SK-N-SH (cell line): Measurements from ENCODE around the gene ATXN7. TPM values are rescaled to one million over a fixed set of nuclear protein-coding genes. Genes with fewer than 3 reads are reported as not detected.

Experiments
- CTCF ChIA-PET: fragments of 300-600, 350-600 bp; formaldehyde crosslinking; extraction: SDS; loops from one replicate; lab custom pipeline; 2021; lab: Yijun Ruan, JAX
- POLR2A ChIA-PET: fragments of 350-600 bp; sonication (Branson Sonifier 250); formaldehyde crosslinking; extraction: SDS; loops from one replicate; lab custom pipeline; 2020; ENCODE audit warnings: antibody characterized with exemption, inconsistent platforms; lab: Yijun Ruan, JAX
- DNase-seq: peaks from one replicate; pipeline ENCODE4 v3.0.0; 2012
- H2AFZ ChIP-seq: fragments of 200-600 bp; sonication (generic); 2 replicates; pipeline ENCODE4 v1.8.1; 2016; ENCODE audit warnings: antibody characterized with exemption, mild to moderate bottlenecking, low read depth
- H3F3A ChIP-seq: fragments of 200-600 bp; sonication (generic); replicated peaks from 2 replicates; pipeline ENCODE3; 2016; ENCODE audit warnings: antibody characterized with exemption, mild to moderate bottlenecking; ENCODE audit not compliant: insufficient read depth
- H3K27ac ChIP-seq, 2 experiments: fragments of 200-500 bp in 1 of 2; fragments of 200-600 bp in 1 of 2; sonication (Bioruptor generic) in 1 of 2; sonication (generic), shearing (Covaris generic) in 1 of 2; 2 replicates each; pipeline versions ENCODE4 v1.5.1 to v1.6.1; 2014 to 2016; ENCODE audit warnings: low read depth in 2 of 2, inconsistent platforms in 1 of 2, low read length in 1 of 2, mild to moderate bottlenecking in 1 of 2, mixed read lengths in 1 of 2
- H3K27me3 ChIP-seq: fragments of 200-600 bp; sonication (generic), shearing (Covaris generic); 2 replicates; pipeline ENCODE4 v1.6.1; 2016; ENCODE audit warnings: mixed run types; ENCODE audit not compliant: insufficient read depth
- H3K36me3 ChIP-seq, 2 experiments: fragments of 200-500 bp in 1 of 2; fragments of 200-600 bp in 1 of 2; sonication (Bioruptor generic) in 1 of 2; sonication (generic) in 1 of 2; replicated peaks in 1 of 2; 2 replicates each; pipeline versions ENCODE3 to v1.5.1; 2014 to 2016; ENCODE audit warnings: low read length in 1 of 2, mild to moderate bottlenecking in 1 of 2; ENCODE audit not compliant: insufficient read depth in 2 of 2, control insufficient read depth in 1 of 2
- H3K4me1 ChIP-seq, 2 experiments: fragments of 200-500 bp in 1 of 2; fragments of 200-600 bp in 1 of 2; sonication (Bioruptor generic) in 1 of 2; sonication (generic), shearing (Covaris generic) in 1 of 2; 2 replicates each; pipeline versions ENCODE4 v1.5.1 to v1.6.1; 2014 to 2016; ENCODE audit warnings: low read depth in 1 of 2, low read length in 1 of 2, mixed run types in 1 of 2; ENCODE audit not compliant: insufficient read depth in 2 of 2, control insufficient read depth in 1 of 2
- H3K4me2 ChIP-seq: fragments of 200-600 bp; sonication (generic), shearing (Covaris generic); 2 replicates; pipeline ENCODE4 v1.6.1; 2017; ENCODE audit warnings: mixed run types
- H3K4me3 ChIP-seq, 2 experiments: fragments of 200-500 bp in 1 of 2; fragments of 200-600 bp in 1 of 2; sonication (Bioruptor generic) in 1 of 2; sonication (generic), shearing (Covaris generic) in 1 of 2; 2 replicates each; pipeline versions ENCODE4 v1.5.1 to v1.8.1; 2014 to 2016; ENCODE audit warnings: low read depth in 2 of 2, inconsistent platforms in 1 of 2, low read length in 1 of 2, mild to moderate bottlenecking in 1 of 2, mixed read lengths in 1 of 2, moderate library complexity in 1 of 2
- H3K79me2 ChIP-seq: fragments of 200-600 bp; sonication (generic); 2 replicates; pipeline ENCODE4 v1.8.1; 2017; ENCODE audit warnings: mild to moderate bottlenecking; ENCODE audit not compliant: insufficient read depth
- H3K9ac ChIP-seq: fragments of 200-600 bp; sonication (generic); 2 replicates; pipeline ENCODE4 v1.6.1; 2017; ENCODE audit warnings: mixed run types
- H3K9me2 ChIP-seq: fragments of 200-600 bp; sonication (generic); 2 replicates; pipeline ENCODE4 v1.6.1; 2017; ENCODE audit warnings: mixed run types
- H3K9me3 ChIP-seq: fragments of 200-600 bp; sonication (generic); 2 replicates; pipeline ENCODE4 v1.6.1; 2017; ENCODE audit warnings: mixed run types, mild to moderate bottlenecking, moderate library complexity
- H4K20me1 ChIP-seq: fragments of 200-600 bp; sonication (generic); 2 replicates; pipeline ENCODE4 v1.6.1; 2017; ENCODE audit warnings: mild to moderate bottlenecking, mixed run types; ENCODE audit not compliant: insufficient read depth
- CHD2 ChIP-seq: fragments of 150-350 bp; IDR thresholded peaks from 2 replicates; pipeline ENCODE4 v1.6.1; 2018; ENCODE audit warnings: low read length; ENCODE audit not compliant: partially characterized antibody
- ELF1 ChIP-seq: IDR thresholded peaks from 2 replicates; pipeline ENCODE4 v1.4.0; 2012
- EP300 ChIP-seq, 2 experiments: IDR thresholded peaks; 2 replicates each; pipeline versions ENCODE4 v1.4.0 to v1.6.1; 2012; ENCODE audit warnings: borderline replicate concordance in 1 of 2, low read depth in 1 of 2, low read length in 1 of 2
- FOSL2 ChIP-seq: IDR thresholded peaks from 2 replicates; pipeline ENCODE4 v1.4.0; 2012; ENCODE audit warnings: low read depth, mild to moderate bottlenecking, moderate library complexity, borderline replicate concordance
- FOXJ3 ChIP-seq: sonication (generic); formaldehyde crosslinking; IDR thresholded peaks from 2 replicates; pipeline ENCODE4 v1.5.1; 2020; ENCODE audit warnings: mild to moderate bottlenecking, missing genetic modification reagents
- FOXM1 ChIP-seq: IDR thresholded peaks from 2 replicates; pipeline ENCODE4 v1.4.0; 2012; ENCODE audit warnings: low read depth, mild to moderate bottlenecking
- GATA2 ChIP-seq: sonication (generic); formaldehyde crosslinking; IDR thresholded peaks from 2 replicates; pipeline ENCODE4 v1.5.0; 2020; ENCODE audit warnings: mild to moderate bottlenecking, missing genetic modification reagents
- MXI1 ChIP-seq: IDR thresholded peaks from 2 replicates; pipeline ENCODE4 v1.6.1; 2012; ENCODE audit warnings: mild to moderate bottlenecking, low read depth, low read length, improper control_type of control experiment
- POLR2AphosphoS5 ChIP-seq: IDR thresholded peaks from 2 replicates; pipeline ENCODE4 v1.6.1; 2012; ENCODE audit warnings: low read depth, low read length
- RAD21 ChIP-seq: IDR thresholded peaks from 2 replicates; pipeline ENCODE4 v1.6.1; 2012; ENCODE audit warnings: mild to moderate bottlenecking, low read length
- RCOR1 ChIP-seq: fragments of 150-350 bp; IDR thresholded peaks from 2 replicates; pipeline ENCODE4 v1.6.1; 2017; ENCODE audit warnings: antibody characterized with exemption, low read length
- RFX5 ChIP-seq: IDR thresholded peaks from 2 replicates; pipeline ENCODE4 v1.6.1; 2012; ENCODE audit warnings: mild to moderate bottlenecking, improper control_type of control experiment, low read length
- RXRA ChIP-seq: IDR thresholded peaks from 2 replicates; pipeline ENCODE4 v1.4.0; 2012; ENCODE audit warnings: low read depth, mild to moderate bottlenecking, borderline replicate concordance
- TAF1 ChIP-seq: IDR thresholded peaks from 2 replicates; pipeline ENCODE4 v1.6.1; 2012; ENCODE audit warnings: low read depth, mild to moderate bottlenecking, low read length, moderate library complexity, borderline replicate concordance
- TCF12 ChIP-seq: IDR thresholded peaks from 2 replicates; pipeline ENCODE4 v1.4.0; 2012
- WGBS: methylation state at CpG from one replicate; pipeline ENCODE4 v1.1.6; 2017; ENCODE audit warnings: low lambda C conversion rate; 5-methylcytosine and 5-hydroxymethylcytosine counted together
- polyA plus RNA-seq, 3 experiments: library from polyadenylated mRNA; depleted of rRNA; stranded (reverse); fragments of >200 nt; gene quantifications; 2 replicates each; pipeline ENCODE4 v1.2.3, GENCODE V29; 2012
- TF ChIP-seq, protein P1 (sequence below): IDR thresholded peaks from 2 replicates; pipeline ENCODE4 v1.4.0; 2012; ENCODE audit warnings: low read depth, borderline replicate concordance
- TF ChIP-seq, protein P2 (sequence below): fragments of 150-350 bp; IDR thresholded peaks from 2 replicates; pipeline ENCODE4 v1.6.1; 2016; ENCODE audit warnings: mild to moderate bottlenecking, low read depth, low read length
- TF ChIP-seq, protein P3 (sequence below): IDR thresholded peaks from 2 replicates; pipeline ENCODE4; 2012
- TF ChIP-seq, protein P4 (sequence below): fragments of 200-600 bp; sonication (generic); IDR thresholded peaks from 2 replicates; pipeline ENCODE4 v1.6.1; 2017; ENCODE audit warnings: antibody characterized with exemption, mild to moderate bottlenecking, moderate library complexity

Gene ATXN7
- polyA plus RNA-seq, 1 of the 3 experiments (the other 2 are of a cell fraction), result 6.2 TPM

DNA sequence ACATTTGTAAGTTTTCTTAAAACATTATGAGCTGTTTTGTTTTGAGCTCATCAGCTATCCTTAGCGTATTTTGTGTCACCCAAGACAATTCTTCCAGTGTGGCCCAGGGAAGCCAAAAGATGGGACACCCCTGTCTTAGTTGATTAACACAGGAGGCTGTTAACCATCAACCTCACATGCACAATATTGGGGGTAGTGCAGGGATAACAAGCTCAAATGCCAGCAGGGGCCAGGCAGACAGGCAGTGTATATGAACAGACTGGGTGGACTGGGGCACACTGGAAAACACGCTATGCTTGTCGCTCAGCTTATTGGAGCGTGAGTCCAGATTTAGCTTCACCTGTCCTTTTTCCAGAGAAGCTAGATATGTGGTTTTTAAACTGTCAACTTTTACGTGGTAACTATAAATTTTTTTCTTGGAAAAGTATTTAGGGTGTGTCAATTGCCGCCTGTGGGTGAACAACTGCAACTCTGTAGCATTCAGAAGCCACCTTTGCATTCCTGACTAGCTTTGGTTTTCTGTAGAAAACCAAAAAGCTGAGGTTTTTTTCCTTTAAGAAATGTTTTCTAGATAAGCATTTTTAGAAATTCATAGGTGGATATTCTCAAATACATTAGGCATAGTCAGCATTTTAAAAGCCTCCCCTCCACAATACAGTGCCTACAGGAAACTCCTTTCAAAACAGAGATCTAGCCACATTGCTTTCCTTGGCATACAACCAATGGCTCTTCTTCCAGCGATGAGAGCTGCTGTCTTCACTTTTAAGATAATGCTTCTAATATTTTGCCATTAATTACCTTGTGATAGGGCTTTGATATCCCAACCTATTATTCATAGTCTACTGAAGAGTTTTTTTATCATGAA lies 145.1 kb downstream of the ATXN7 start:
- CTCF ChIA-PET, result interaction anchor here (0.8 to 3.1 kb wide), 8 partner anchors 10 to 476 kb away, joined by 3 to 22 read pairs (median 4); partner anchors contain the start of gene PSMD6
- Histone ChIP-seq H2AFZ (no peak overlapping the region), H3K27me3 (no peaks in the 10 kb centered on the region), H4K20me1 (peaks cover 32% of the 10 kb centered on the region), H3K4me1 (no peaks in the 10 kb centered on the region), H3F3A (peaks cover 20% of the 10 kb centered on the region), H3K9ac (no peak overlapping the region), H3K79me2 (peaks cover 30% of the 10 kb centered on the region), H3K9me2 (no peaks in the 10 kb centered on the region), H3K27ac (no peak overlapping the region), H3K4me2 (no peak overlapping the region), H3K36me3 (peaks cover 95 to 96% of the 10 kb centered on the region in 2 experiments)
- WGBS, result 90% methylated on average over 7 of the region's 7 CpGs
- DNase-seq, result no peak
- TF ChIP-seq FOXM1, result no peak
- TF ChIP-seq ELF1, result no peak
- no peak for TF ChIP-seq RCOR1
- TF ChIP-seq, protein P1, sequence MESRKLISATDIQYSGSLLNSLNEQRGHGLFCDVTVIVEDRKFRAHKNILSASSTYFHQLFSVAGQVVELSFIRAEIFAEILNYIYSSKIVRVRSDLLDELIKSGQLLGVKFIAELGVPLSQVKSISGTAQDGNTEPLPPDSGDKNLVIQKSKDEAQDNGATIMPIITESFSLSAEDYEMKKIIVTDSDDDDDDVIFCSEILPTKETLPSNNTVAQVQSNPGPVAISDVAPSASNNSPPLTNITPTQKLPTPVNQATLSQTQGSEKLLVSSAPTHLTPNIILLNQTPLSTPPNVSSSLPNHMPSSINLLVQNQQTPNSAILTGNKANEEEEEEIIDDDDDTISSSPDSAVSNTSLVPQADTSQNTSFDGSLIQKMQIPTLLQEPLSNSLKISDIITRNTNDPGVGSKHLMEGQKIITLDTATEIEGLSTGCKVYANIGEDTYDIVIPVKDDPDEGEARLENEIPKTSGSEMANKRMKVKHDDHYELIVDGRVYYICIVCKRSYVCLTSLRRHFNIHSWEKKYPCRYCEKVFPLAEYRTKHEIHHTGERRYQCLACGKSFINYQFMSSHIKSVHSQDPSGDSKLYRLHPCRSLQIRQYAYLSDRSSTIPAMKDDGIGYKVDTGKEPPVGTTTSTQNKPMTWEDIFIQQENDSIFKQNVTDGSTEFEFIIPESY, result no peak
- TF ChIP-seq, protein P2, sequence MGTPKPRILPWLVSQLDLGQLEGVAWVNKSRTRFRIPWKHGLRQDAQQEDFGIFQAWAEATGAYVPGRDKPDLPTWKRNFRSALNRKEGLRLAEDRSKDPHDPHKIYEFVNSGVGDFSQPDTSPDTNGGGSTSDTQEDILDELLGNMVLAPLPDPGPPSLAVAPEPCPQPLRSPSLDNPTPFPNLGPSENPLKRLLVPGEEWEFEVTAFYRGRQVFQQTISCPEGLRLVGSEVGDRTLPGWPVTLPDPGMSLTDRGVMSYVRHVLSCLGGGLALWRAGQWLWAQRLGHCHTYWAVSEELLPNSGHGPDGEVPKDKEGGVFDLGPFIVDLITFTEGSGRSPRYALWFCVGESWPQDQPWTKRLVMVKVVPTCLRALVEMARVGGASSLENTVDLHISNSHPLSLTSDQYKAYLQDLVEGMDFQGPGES, result no peak
- TF ChIP-seq TCF12, result no peak
- TF ChIP-seq, protein P3, sequence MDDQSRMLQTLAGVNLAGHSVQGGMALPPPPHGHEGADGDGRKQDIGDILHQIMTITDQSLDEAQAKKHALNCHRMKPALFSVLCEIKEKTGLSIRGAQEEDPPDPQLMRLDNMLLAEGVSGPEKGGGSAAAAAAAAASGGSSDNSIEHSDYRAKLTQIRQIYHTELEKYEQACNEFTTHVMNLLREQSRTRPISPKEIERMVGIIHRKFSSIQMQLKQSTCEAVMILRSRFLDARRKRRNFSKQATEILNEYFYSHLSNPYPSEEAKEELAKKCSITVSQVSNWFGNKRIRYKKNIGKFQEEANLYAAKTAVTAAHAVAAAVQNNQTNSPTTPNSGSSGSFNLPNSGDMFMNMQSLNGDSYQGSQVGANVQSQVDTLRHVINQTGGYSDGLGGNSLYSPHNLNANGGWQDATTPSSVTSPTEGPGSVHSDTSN, result no peak
- no peak for TF ChIP-seq POLR2AphosphoS5
- TF ChIP-seq RAD21, result no peak
- TF ChIP-seq GATA2, result no peak
- no peak for TF ChIP-seq FOXJ3 (CRISPR knock-in tag)
- no peak for TF ChIP-seq MXI1
- TF ChIP-seq CHD2, result no peak
- no peak for TF ChIP-seq RXRA
- TF ChIP-seq TAF1, result no peak
- no peak for TF ChIP-seq EP300 (IDR thresholded peaks at IDR 0.05; ENCODE audit: borderline replicate concordance in 1 of 2, low read depth in 1 of 2, low read length in 1 of 2)
- TF ChIP-seq, protein P4, sequence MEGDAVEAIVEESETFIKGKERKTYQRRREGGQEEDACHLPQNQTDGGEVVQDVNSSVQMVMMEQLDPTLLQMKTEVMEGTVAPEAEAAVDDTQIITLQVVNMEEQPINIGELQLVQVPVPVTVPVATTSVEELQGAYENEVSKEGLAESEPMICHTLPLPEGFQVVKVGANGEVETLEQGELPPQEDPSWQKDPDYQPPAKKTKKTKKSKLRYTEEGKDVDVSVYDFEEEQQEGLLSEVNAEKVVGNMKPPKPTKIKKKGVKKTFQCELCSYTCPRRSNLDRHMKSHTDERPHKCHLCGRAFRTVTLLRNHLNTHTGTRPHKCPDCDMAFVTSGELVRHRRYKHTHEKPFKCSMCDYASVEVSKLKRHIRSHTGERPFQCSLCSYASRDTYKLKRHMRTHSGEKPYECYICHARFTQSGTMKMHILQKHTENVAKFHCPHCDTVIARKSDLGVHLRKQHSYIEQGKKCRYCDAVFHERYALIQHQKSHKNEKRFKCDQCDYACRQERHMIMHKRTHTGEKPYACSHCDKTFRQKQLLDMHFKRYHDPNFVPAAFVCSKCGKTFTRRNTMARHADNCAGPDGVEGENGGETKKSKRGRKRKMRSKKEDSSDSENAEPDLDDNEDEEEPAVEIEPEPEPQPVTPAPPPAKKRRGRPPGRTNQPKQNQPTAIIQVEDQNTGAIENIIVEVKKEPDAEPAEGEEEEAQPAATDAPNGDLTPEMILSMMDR, result no peak
- TF ChIP-seq FOSL2, result no peak
- no peak for TF ChIP-seq RFX5
- TF ChIP-seq, all 33 proteins: peak for 0
- no peak overlapping the region for H3K4me3 ChIP-seq
- POLR2A ChIA-PET, result interaction anchor here (2.2 kb wide), 1 partner anchor 9 kb away, joined by 5 read pairs; no protein-coding TSS in a partner anchor
- no peaks in the 10 kb centered on the region for H3K9me3 ChIP-seq
